Hepatocyte (in vitro differentiated cells): ENCODE results near the gene HES1.

Source experiments
- CTCF ChIP-seq: fragments of 200-600 bp; sonication (generic); IDR thresholded peaks from 2 replicates; pipeline ENCODE4 v1.5.1; 2016; ENCODE audit warnings: antibody characterized with exemption, mild to moderate bottlenecking; ENCODE audit not compliant: poor library complexity
- EZH2 ChIP-seq: fragments of 200-600 bp; sonication (generic); IDR thresholded peaks from 2 replicates; pipeline ENCODE4 v1.6.1; 2016; ENCODE audit warnings: antibody characterized with exemption, mild to moderate bottlenecking, borderline replicate concordance

GRCh38 chr3:194092881-194093301 lies 43.1 kb upstream of the HES1 start:
- TF ChIP-seq CTCF, result no peak
- TF ChIP-seq EZH2, result no peak
